HCT116 (cell line): ENCODE data around the gene FOS.

Experiments
- CBX3 ChIP-seq: IDR thresholded peaks from 2 replicates; pipeline ENCODE4 v1.6.1; 2012; ENCODE audit warnings: low read depth
- CTCF ChIP-seq, 3 experiments: fragments of 200-600 bp in 1 of 3; sonication (generic) in 1 of 3; IDR thresholded peaks in 2 of 3; conservative IDR thresholded peaks in 1 of 3; 2 replicates each; pipeline ENCODE4 v1.5.1; 2012 to 2017; ENCODE audit warnings: low read depth in 2 of 3, low read length in 2 of 3, antibody characterized with exemption in 1 of 3, borderline replicate concordance in 1 of 3, control low read depth in 1 of 3, mild to moderate bottlenecking in 1 of 3, mixed read lengths in 1 of 3, mixed run types in 1 of 3, moderate library complexity in 1 of 3; ENCODE audit not compliant: insufficient read depth in 1 of 3
- ELF1 ChIP-seq: IDR thresholded peaks from 2 replicates; pipeline ENCODE4 v1.6.1; 2012; ENCODE audit warnings: low read depth, borderline replicate concordance
- EZH2 ChIP-seq: fragments of 200-600 bp; sonication (generic); IDR thresholded peaks from 2 replicates; pipeline ENCODE4 v1.6.1; 2017; ENCODE audit warnings: antibody characterized with exemption, mixed run types
- EZH2phosphoT487 ChIP-seq: fragments of 200-600 bp; IDR thresholded peaks from 2 replicates; pipeline ENCODE4 v1.6.1; 2018; ENCODE audit warnings: antibody characterized with exemption, borderline replicate concordance
- POLR2A ChIP-seq: IDR thresholded peaks from 2 replicates; pipeline ENCODE4 v1.7.0; 2011; ENCODE audit warnings: borderline replicate concordance; ENCODE audit not compliant: insufficient read depth, insufficient read length; ENCODE audit errors: extremely low read depth
- RAD21 ChIP-seq: IDR thresholded peaks from 2 replicates; pipeline ENCODE4 v1.6.1; 2012; ENCODE audit warnings: low read depth, mild to moderate bottlenecking
- SIN3A ChIP-seq: IDR thresholded peaks from 2 replicates; pipeline ENCODE4 v1.6.1; 2012; ENCODE audit warnings: low read depth
- YY1 ChIP-seq: IDR thresholded peaks from 2 replicates; pipeline ENCODE4 v1.6.1; 2011; ENCODE audit warnings: low read length, low read depth, moderate library complexity, mild to moderate bottlenecking; ENCODE audit not compliant: insufficient replicate concordance; ENCODE audit errors: extremely low read depth

DNA sequence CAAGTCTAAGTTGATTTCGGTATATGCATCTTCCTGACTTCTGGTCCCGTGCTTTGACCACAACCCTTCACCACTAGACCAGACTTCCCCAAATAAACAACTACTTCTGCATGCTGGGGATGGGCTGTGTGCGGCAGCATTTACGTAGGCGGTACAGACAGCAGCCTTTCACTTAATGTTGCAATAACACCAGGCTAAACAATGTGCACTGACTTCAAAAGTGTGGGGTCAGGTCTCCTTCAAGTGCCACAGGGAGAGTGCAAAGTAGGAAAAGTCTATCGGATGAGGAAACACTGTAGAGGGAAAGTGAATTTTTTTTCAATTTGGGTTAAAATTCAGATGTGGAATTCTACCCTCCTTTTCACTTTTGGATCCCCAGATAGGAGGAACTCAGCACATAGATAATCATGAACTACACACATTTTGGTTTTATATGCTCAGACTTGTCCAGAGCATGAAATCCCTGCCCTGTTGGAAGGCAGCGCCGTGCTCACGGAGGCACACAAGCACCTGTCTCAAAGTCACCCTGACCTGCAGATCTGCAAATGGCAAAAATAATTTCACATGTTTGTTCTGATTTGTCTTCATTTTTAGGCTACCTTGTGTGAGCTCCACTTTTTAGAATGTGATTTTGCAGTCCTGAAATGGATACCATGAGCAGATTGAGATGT, 3.6 kb upstream of the FOS start:
- TF ChIP-seq YY1 (no peak), CTCF (IDR thresholded peaks at IDR 0.05 in 2 of 3, conservative IDR thresholded peaks at IDR 0.05 in 1 of 3; ENCODE audit: borderline replicate concordance in 1 of 3, insufficient read depth in 1 of 3, low read depth in 2 of 3, low read length in 2 of 3) (no peak), RAD21 (no peak), POLR2A (no peak), ELF1 (no peak), EZH2 (no peak), EZH2phosphoT487 (no peak), CBX3 (no peak), SIN3A (no peak)
